ENCODE data around the gene SYT5.
"Not testable (repeated sequence)": the region's sequence is repeated elsewhere in the genome, so short reads cannot be mapped to it uniquely, and the experiment has no call there.

The SYT5 gene

GRCh38 chr19:55171440-55171839 is 8.6 kb downstream of the SYT5 start:
- no peak for DNase-seq (ENCODE audit: low read depth)

- no peak for DNase-seq (ENCODE audit: low read depth)
These were observed 11.0 kb downstream of the SYT5 start for GRCh38 chr19:55169136-55169535.

- DNase-seq (ENCODE audit: low read depth), result peak; percentile 45
These were observed 13.4 kb downstream of the SYT5 start, which contains the start of gene DNAAF3 for GRCh38 chr19:55166530-55167268. Gene DNAAF3, minus strand, starts transcription at chr19:55166613. Its CDS starts 200 bp downstream, at chr19:55166413.

GRCh38 chr19:55165952-55166529 is 14.0 kb downstream of the SYT5 start:
- no peak for DNase-seq (ENCODE audit: low read depth)

- no peak for DNase-seq (ENCODE audit: low read depth)
These were observed 18.3 kb downstream of the SYT5 start for GRCh38 chr19:55161571-55162322.

GRCh38 chr19:55160986-55161365 is 19.1 kb downstream of the SYT5 start:
- no peak for DNase-seq (ENCODE audit: low read depth)

GRCh38 chr19:55160128-55160985 is 19.7 kb downstream of the SYT5 start:
- DNase-seq (ENCODE audit: low read depth), result peak; percentile 78

GRCh38 chr19:55158848-55159749 is 21.0 kb downstream of the SYT5 start:
- DNase-seq (ENCODE audit: low read depth), result no peak

- no peak for DNase-seq (ENCODE audit: low read depth)
These were observed 21.7 kb downstream of the SYT5 start for GRCh38 chr19:55158423-55158822.

GRCh38 chr19:55157064-55157908 is 22.8 kb downstream of the SYT5 start, which contains the start of gene TNNI3:
Gene TNNI3, minus strand, starts transcription at chr19:55157732. Its CDS starts 143 bp downstream, at chr19:55157589.
- DNase-seq (ENCODE audit: low read depth), result no peak

- no peak for DNase-seq (ENCODE audit: low read depth)
These were observed 23.7 kb downstream of the SYT5 start for GRCh38 chr19:55156202-55157063.

- not testable (repeated sequence) for DNase-seq (ENCODE audit: low read depth)
These were observed 24.3 kb downstream of the SYT5 start for GRCh38 chr19:55155784-55156183.

- DNase-seq (ENCODE audit: low read depth), result no peak
These were observed 26.3 kb downstream of the SYT5 start for GRCh38 chr19:55153652-55154264.

- DNase-seq (ENCODE audit: low read depth), result no peak
These were observed 28.1 kb downstream of the SYT5 start for GRCh38 chr19:55152017-55152416.

- DNase-seq (ENCODE audit: low read depth), result no peak
These were observed 30.7 kb downstream of the SYT5 start, which contains the start of gene TNNT1 for GRCh38 chr19:55149078-55150003. Gene TNNT1, minus strand, starts transcription at chr19:55149206. Its CDS starts 2,049 bp downstream, at chr19:55147157.

- DNase-seq (ENCODE audit: low read depth), result no peak
These were observed 32.4 kb downstream of the SYT5 start for GRCh38 chr19:55147545-55148251.

All from stimulated activated CD8-positive, alpha-beta memory T cell treated with anti-CD3 and anti-CD28 coated beads, Interleukin-4, amount 100 ng/mL, for 24 hours (primary cell).